T-helper 17 cell (primary cell): Measurements from ENCODE around the gene IL1R2. TPM values are rescaled to one million over a fixed set of nuclear protein-coding genes. Genes with fewer than 3 reads are reported as not detected.
A peak's percentile ranks its signal among the peaks of the same experiment; 100 is the strongest.
"Not testable (repeated sequence)": the region's sequence is repeated elsewhere in the genome, so short reads cannot be mapped to it uniquely, and the experiment has no call there.

Experiments used
- ATAC-seq: fragments of 150-1000 bp; cut with Tn5 transposase; 2 replicates; pipeline ENCODE4 v1.10.0; 2021; ENCODE audit warnings: mild to moderate bottlenecking, moderate library complexity
- DNase-seq, 3 donors: peaks; one replicate each; pipeline versions ENCODE4 v3.0.0 to v3.0.0-alpha.2; 2020 to 2021
- H3K9me3 ChIP-seq: one replicate; pipeline ENCODE4 v1.7.0; 2013; ENCODE audit warnings: low read length, mild to moderate bottlenecking; ENCODE audit not compliant: control insufficient read depth, poor library complexity, severe bottlenecking
- H3K27ac Mint-ChIP-seq: one replicate; pipeline ENCODE4 v1.8.0; 2022; ENCODE audit warnings: mild to moderate bottlenecking, moderate library complexity, mixed read lengths
- H3K27me3 Mint-ChIP-seq: one replicate; pipeline ENCODE4 v1.8.0; 2022; ENCODE audit warnings: mixed read lengths
- H3K36me3 Mint-ChIP-seq: one replicate; pipeline ENCODE4 v1.8.0; 2022; ENCODE audit warnings: low read depth, mixed read lengths
- H3K4me1 Mint-ChIP-seq: one replicate; pipeline ENCODE4 v1.8.0; 2022; ENCODE audit warnings: mild to moderate bottlenecking, mixed read lengths
- H3K4me3 Mint-ChIP-seq: one replicate; pipeline ENCODE4 v1.8.0; 2022; ENCODE audit warnings: mild to moderate bottlenecking, moderate library complexity, mixed read lengths
- total RNA-seq, 4 donors: library from RNA in 2 of 4; stranded (reverse) in 2 of 4; gene quantifications; one replicate each; pipeline ENCODE4 v1.2.3 and lab custom pipeline; 2022 to 2026

The IL1R2 gene
- total RNA-seq, 2 donors from 2014 or later = 1.1 to 1.9 TPM

- no peaks in the 10 kb centered on the region for H3K9me3 ChIP-seq
- H3K4me3 Mint-ChIP-seq = no peak overlapping the region
- DNase-seq (no peak), ATAC-seq (no peak)
- peaks cover 19% of the 10 kb centered on the region for H3K4me1 Mint-ChIP-seq
- no peak overlapping the region for H3K27ac Mint-ChIP-seq
- no peaks in the 10 kb centered on the region for H3K27me3 Mint-ChIP-seq
- peaks cover 2% of the 10 kb centered on the region for H3K36me3 Mint-ChIP-seq
These were observed 69.0 kb downstream of the IL1R2 start for GRCh38 chr2:102060792-102061191.

- no peak overlapping the region for H3K4me3 Mint-ChIP-seq
- H3K4me1 Mint-ChIP-seq = peaks cover 19% of the 10 kb centered on the region
- H3K27ac Mint-ChIP-seq = no peak overlapping the region
- ATAC-seq = no peak
- H3K36me3 Mint-ChIP-seq = peaks cover 2% of the 10 kb centered on the region
- no peaks in the 10 kb centered on the region for H3K9me3 ChIP-seq
- no peak for DNase-seq
- H3K27me3 Mint-ChIP-seq = no peaks in the 10 kb centered on the region
These were observed 69.5 kb downstream of the IL1R2 start for GRCh38 chr2:102061286-102061699.

GRCh38 chr2:102061962-102062795 lies 70.4 kb downstream of the IL1R2 start:
- peak overlapping the region; percentile 49 for H3K27ac Mint-ChIP-seq
- no peak for ATAC-seq

GRCh38 chr2:102062802-102063201 lies 71.0 kb downstream of the IL1R2 start:
- H3K27ac Mint-ChIP-seq = peak overlapping the region; percentile 49
- H3K36me3 Mint-ChIP-seq = peaks cover 2% of the 10 kb centered on the region
- no peaks in the 10 kb centered on the region for H3K27me3 Mint-ChIP-seq
- H3K9me3 ChIP-seq = no peaks in the 10 kb centered on the region
- DNase-seq (no peak), ATAC-seq (no peak)
- H3K4me3 Mint-ChIP-seq = peak overlapping the region; percentile 5
- peaks cover 19% of the 10 kb centered on the region for H3K4me1 Mint-ChIP-seq

More at GRCh38 chr2:102061962-102062795, 70.4 kb downstream of the IL1R2 start:
- peak overlapping the region; percentile 47 for H3K4me3 Mint-ChIP-seq
- no peaks in the 10 kb centered on the region for H3K9me3 ChIP-seq
- peaks cover 19% of the 10 kb centered on the region for H3K4me1 Mint-ChIP-seq
- no peak for DNase-seq
- no peaks in the 10 kb centered on the region for H3K27me3 Mint-ChIP-seq
- H3K36me3 Mint-ChIP-seq = peaks cover 2% of the 10 kb centered on the region

GRCh38 chr2:102063487-102063911 lies 71.7 kb downstream of the IL1R2 start:
- Mint-ChIP-seq H3K36me3 (peaks cover 2% of the 10 kb centered on the region), H3K27me3 (no peaks in the 10 kb centered on the region), H3K4me3 (no peak overlapping the region), H3K27ac (peak overlapping the region; percentile 49), H3K4me1 (peaks cover 19% of the 10 kb centered on the region)
- no peaks in the 10 kb centered on the region for H3K9me3 ChIP-seq
- ATAC-seq (peak; percentile 37), DNase-seq (no peak)

- Mint-ChIP-seq H3K27me3 (no peaks in the 10 kb centered on the region), H3K4me1 (peaks cover 19% of the 10 kb centered on the region), H3K36me3 (peaks cover 2% of the 10 kb centered on the region), H3K4me3 (no peak overlapping the region), H3K27ac (peak overlapping the region; percentile 49)
- ATAC-seq = peak; percentile 42
- DNase-seq = no peak
- H3K9me3 ChIP-seq = no peaks in the 10 kb centered on the region
These were observed 72.3 kb downstream of the IL1R2 start for GRCh38 chr2:102063941-102064678.

GRCh38 chr2:102064679-102065674 lies 73.2 kb downstream of the IL1R2 start:
- no peak for DNase-seq
- Mint-ChIP-seq H3K27ac (peak overlapping the region; percentile 41), H3K4me1 (peaks cover 19% of the 10 kb centered on the region), H3K4me3 (no peak overlapping the region), H3K36me3 (peaks cover 2% of the 10 kb centered on the region), H3K27me3 (no peaks in the 10 kb centered on the region)
- ATAC-seq = no peak
- no peaks in the 10 kb centered on the region for H3K9me3 ChIP-seq

- H3K36me3 Mint-ChIP-seq = peaks cover 2% of the 10 kb centered on the region
- H3K4me1 Mint-ChIP-seq = peaks cover 19% of the 10 kb centered on the region
- DNase-seq (no peak), ATAC-seq (no peak)
- no peak overlapping the region for H3K4me3 Mint-ChIP-seq
- no peak overlapping the region for H3K27ac Mint-ChIP-seq
- H3K9me3 ChIP-seq = no peaks in the 10 kb centered on the region
- H3K27me3 Mint-ChIP-seq = no peaks in the 10 kb centered on the region
These were observed 74.0 kb downstream of the IL1R2 start for GRCh38 chr2:102065675-102066252.

- Mint-ChIP-seq H3K4me3 (no peak overlapping the region), H3K27me3 (no peaks in the 10 kb centered on the region), H3K36me3 (peaks cover 2% of the 10 kb centered on the region), H3K4me1 (peaks cover 19% of the 10 kb centered on the region), H3K27ac (no peak overlapping the region)
- ATAC-seq (no peak), DNase-seq (no peak)
- H3K9me3 ChIP-seq = no peaks in the 10 kb centered on the region
These were observed 74.8 kb downstream of the IL1R2 start for GRCh38 chr2:102066554-102066953.

- H3K36me3 Mint-ChIP-seq, H3K4me3 Mint-ChIP-seq, H3K9me3 ChIP-seq, DNase-seq, H3K27ac Mint-ChIP-seq, ATAC-seq, H3K27me3 Mint-ChIP-seq, H3K4me1 Mint-ChIP-seq: not testable (repeated sequence)
These were observed 76.4 kb downstream of the IL1R2 start for GRCh38 chr2:102068126-102068525.

- Mint-ChIP-seq H3K4me3 (no peak overlapping the region), H3K27ac (no peak overlapping the region), H3K4me1 (peaks cover 8% of the 10 kb centered on the region), H3K36me3 (peaks cover 2% of the 10 kb centered on the region), H3K27me3 (no peaks in the 10 kb centered on the region)
- H3K9me3 ChIP-seq = no peaks in the 10 kb centered on the region
- ATAC-seq (no peak), DNase-seq (no peak)
These were observed 77.7 kb downstream of the IL1R2 start for GRCh38 chr2:102069311-102069974.

- ATAC-seq (no peak), DNase-seq (no peak)
- Mint-ChIP-seq H3K27me3 (no peaks in the 10 kb centered on the region), H3K4me3 (no peak overlapping the region), H3K4me1 (peaks cover 6% of the 10 kb centered on the region), H3K36me3 (no peaks in the 10 kb centered on the region), H3K27ac (no peak overlapping the region)
- no peaks in the 10 kb centered on the region for H3K9me3 ChIP-seq
These were observed 78.4 kb downstream of the IL1R2 start for GRCh38 chr2:102070058-102070642.
